Stimulated activated CD4-positive, alpha-beta T cell treated with anti-CD3 and anti-CD28 coated beads, Interleukin-15, amount 100 ng/mL, for 1 hour (primary cell): Measurements from ENCODE around the gene KRT16.
"Not testable (repeated sequence)": the region's sequence is repeated elsewhere in the genome, so short reads cannot be mapped to it uniquely, and the experiment has no call there.

Source experiments
- DNase-seq, 2 donors: peaks; one replicate each; pipeline ENCODE4 v3.0.0-alpha.2; 2020; ENCODE audit warnings: low read depth in 1 of 2, low spot score in 1 of 2

KRT16 gene

DNA sequence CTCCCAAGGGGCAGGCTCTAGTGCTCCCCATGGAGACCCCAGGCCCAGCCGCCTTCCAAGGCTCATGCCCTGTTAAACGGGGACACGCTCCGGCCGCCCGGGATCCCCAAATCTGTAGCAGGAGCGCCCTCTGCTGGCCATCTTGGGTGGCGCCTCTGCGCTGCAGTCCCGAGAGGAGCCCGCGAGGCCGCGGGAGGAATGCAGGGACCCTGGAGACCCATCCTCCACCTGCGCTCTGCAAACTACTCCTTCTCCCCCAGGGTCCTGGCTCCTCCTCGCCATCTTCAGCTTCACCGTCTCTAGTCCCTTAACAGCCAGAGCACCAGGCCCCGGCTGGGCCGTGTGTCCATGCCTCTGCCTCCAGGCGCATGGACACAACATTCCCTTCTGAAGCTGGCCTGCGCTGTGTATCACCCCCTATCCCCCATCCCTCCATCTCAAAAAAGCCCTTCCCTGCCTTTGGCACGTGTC is 35.4 kb upstream of the KRT16 start:
- peak; percentile 75 to 87 for DNase-seq

DNA sequence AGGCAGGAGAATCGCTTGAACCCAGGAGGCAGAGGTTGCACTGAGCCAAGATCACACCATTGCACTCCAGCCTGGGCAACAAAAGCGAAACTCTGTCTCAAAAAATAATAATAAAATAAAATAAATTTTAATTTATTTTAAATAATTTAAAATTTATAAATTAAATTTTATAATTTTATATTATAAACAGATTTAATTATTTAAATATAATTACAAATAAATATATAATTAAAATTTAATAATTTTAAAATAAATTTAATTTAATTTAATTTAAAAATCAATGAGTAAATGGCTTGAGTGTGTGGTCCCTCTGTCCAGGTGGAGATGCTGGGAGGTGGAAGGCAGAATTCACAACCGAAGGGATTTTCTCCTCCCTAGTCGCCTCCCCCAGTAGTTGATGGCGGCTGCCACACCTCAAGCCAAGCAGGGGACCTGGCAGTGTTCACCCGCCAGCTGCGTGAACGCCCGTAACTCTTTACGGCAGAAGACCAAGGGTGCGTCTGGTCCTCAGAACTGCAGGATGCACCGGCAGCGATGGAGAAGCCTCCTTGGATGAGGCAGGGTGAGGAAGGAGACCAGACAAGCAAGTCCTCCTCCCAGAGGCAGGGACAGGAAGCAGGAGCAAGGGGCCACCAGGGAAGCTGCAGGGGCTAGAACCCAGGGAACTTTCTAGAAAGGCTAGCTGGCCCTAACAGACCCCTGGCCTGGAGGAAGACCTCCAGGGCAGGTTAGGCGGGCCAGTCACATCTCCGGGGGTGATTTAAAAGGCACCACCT is 34.7 kb upstream of the KRT16 start:
- no peak for DNase-seq

DNA sequence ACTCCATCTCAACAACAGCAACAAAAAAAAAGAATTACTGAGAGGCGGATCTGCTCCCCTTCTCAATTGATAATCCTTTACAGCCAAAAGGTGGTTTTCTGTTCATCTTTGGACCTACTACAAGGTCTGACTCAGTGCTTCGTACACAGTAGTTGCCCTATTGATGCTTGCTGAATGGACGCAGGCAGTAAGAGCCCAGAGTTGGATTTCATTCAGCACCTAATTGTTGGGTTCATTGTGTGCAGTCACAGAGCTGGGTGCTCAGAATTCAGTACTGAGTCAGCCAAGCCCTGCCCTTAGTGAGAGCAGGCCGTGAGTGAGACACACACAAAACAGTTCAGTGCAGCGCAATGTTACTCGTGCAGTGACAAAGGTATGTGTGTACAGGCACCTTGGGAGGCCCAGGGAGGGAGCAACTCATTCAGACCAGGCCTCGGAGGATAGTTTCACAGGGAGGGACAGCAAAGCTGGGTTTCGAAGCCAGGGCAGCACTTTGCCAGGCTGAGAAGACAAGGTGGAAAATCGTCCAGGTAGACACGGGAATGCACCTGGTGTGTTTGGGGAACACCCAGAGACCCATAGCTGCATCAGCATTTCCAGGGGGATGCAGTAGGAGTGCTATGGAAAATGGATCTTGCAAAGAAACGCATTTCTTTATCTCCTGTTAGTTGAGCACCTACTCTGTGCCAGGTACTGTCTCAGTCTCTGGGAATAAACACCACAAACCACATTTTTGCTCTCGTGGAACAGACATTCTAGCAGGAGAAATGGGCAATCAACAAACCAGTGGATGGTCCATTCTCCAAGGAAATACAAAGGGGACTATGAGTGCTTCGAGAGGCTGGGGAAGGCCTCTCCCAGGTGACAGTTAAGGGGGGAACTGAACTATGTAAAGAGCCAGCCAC is 29.9 kb upstream of the KRT16 start:
- no peak for DNase-seq

DNA sequence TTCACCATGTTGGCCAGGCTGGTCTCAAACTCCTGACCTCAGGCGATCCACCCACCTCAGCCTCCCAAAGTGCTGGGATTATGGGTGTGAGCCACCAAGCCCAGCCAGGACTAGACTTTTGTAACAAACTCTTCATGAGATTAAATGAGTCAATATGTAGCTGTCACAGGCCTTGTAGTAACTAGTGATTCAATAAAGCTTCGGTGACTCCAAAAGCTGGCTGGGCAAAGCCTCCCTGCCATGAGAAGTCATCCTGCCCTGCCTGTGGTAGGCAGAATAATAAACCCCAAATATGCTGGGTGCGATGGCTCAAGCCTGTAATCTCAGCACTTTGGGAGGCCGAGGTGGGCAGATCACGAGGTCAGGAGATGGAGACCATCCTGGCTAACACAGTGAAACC is 28.0 kb upstream of the KRT16 start:
- not testable (repeated sequence) for DNase-seq

DNA sequence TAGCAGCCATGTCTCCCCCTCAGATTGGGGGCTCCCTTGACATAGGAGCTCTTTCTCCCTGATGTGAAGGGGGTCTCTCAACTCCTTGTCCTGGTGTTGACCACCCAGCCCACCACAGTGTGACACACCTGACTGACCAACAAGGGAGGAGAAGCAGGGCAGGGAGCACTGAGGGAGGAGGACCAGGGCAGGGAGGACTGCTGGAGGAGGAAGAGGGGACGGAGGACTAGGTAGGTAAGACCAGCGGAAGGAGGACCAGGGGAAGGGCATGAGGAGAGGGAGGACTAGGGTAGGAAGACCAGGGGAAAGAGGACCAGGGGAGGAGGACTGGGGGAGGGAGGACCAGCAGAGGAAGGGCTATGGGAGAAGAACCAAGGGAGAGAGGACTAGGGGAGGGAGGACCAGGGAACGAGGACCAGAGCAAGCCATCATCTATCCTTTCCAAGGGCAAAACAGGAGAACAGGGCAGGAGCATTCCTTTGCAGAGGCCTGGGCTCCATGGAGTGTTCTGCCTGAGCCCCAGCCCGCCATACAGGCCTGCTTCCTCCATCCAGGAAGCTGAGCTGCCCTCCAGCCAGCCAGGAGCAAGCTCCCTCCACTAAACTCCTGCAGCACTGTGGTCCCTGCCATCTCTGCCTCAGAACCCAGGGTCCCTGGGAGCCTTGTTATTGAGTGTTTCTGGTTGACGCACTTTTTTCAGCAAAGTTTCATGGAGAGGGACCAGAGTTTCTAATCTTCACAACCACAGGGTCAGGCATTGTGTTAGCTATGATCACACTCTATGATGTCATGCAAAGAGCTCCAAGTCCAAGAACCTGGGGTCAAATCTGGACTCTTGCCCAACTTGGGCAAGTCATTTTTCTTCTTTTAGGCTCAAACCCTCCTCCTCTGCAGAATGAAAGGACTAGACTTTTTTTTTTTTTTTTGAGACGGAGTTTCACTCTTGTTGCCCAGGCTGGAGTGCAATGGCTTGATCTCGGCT is 27.2 kb upstream of the KRT16 start:
- DNase-seq, result no peak

DNA sequence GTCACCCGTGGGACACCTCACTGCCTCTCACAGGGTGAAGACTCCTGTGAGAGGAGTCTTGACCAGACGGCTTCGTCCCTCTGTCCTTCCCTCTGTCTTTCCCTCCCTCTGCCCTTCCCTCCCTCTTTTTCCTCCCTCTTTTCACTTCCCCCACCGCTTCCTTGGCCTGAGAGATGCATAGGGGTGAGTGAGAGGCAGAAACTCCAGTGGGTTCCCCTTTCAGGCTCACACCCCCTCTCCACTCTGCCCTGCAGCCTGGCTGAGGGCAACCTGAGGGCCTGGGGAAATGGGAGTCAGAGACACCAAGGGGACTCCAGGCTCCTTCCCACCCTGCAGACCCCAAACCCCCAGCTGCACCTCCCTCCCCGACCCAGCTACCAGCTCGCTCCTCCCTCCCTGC is 26.4 kb upstream of the KRT16 start:
- no peak for DNase-seq

DNA sequence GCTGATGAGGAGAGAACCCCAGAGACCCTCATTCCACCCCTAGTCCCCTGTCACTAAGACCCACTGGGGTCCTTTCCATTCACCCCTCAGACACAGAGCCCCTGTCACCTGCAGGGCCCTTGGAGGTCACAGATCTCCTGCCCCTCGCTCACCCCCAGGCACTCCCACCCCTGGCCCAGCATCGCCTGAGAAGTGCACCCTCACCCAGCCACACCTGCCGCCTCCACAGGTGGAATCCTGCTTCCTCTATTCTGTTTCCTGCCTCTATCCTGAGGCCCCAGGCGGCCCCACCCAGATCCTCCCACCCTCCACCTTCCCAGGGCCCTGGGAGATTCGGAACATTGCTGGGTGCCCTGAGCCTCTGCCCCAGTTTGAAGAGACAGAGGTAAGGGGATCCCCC is 25.6 kb upstream of the KRT16 start:
- DNase-seq, result no peak

DNA sequence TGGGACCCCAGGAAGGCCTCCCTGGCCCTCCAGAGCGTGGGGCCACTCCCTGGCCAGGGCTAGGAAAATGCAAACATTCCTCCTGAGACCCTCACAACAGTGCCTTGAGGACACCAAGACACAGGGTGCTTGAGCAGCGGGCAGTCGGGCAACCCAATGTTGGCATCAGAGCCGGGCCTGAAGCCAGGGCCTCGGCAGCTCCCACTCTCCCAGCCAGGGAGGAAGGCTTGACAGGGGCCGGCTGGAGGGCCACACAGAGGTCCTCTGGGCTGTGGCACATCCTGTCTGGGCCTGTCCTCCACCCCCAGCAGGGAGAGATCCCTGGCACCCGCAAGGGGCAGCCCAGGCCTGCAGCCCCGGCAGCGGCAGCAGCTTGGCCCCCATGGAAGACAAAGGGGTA is 24.1 kb upstream of the KRT16 start:
- DNase-seq, result no peak

DNA sequence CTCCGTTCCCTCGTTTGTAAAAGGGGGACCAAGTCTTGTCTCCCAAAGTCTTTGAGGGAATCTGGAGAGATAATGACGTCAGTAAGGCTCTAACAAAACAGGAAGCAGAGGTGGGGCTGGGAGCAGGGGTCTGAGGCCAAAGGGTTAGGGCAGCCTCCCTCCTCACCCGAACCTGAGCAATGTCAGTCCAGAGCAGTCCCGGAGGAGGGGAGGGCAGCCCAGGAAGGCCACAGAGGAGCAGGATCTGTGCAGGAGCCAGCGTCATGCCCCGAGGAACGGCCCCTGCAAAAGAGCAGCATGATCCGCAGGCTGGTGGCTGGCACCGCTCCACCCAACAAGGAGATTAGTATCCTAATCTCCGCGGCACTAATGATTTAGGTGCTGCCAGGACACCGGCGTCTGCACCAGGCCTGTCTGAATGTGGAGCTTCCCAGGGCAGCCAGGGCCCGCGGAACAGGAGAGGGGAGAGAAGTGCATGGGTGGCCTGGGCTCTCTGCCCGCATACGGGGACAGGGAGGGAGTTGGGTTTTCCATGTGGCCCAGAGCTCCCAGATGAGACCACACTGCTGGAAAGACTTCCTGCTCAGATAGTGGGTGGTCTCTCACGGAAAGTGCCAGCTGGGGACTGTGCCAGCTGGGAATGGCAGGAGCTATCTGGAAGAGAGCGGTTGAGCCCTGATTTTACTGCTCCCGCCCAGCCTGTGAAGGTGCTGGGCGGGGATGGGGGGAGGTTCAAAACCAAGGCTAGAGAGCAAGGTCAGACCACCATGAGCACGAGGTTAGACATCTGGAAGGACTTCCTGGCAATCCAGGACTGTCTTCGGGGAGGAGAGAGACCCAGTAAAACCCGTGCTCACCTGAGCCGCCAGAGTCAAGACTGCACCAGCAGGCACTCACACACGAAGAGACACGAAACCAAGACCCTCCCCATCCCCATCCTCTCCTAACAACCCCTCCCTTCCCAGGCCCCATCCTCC is 22.8 kb upstream of the KRT16 start:
- no peak for DNase-seq

DNA sequence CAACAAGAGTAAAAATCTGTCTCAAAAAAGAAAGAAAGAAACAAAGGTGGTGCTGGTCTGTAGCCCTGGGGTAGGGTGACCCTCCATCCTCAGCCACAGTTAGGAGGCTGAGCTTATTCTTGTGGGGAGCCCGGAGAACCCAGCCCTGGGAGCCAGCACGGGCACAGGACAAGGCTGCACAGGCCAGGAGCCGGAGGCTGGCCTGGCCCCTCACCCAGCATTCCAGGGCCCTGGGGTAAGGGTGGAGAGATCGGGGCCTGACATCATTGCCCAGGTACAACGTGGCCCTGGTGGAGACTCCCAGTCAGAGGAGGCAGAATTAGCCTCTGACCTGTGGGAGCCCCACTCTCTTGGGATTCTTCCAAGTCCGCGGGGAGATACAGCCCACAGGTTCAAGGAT is 22.1 kb upstream of the KRT16 start:
- DNase-seq, result no peak

DNA sequence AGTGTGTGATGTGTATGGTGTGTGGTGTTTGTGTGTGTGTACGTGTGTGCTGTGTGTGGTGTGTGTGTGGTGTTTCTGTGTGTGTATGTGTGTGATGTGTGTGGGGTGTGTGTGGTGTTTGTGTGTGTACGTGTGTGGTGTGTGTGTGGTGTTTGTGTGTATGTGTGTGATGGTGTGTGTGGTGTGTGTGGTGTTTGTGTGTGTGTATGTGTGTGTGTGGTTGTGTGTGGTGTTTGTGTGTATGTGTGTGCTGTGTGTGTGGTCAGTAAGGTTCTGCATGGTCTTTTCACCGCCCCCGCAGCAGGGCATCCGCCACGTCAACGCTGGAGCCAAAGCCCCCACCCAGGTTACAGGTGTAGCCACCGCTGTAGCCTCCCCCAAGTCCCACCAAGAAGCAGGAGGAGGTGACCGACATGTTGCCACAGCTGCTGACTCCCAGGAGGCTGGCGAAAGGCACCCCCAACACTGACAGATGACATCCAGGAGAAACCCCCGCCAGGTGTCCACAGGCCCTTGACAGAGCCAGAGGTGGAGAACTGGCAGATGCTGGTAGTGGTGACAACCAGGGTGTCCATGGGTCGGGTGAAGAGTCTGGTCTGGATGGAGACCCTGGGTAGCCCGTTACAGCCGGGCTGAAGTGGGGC is 21.1 kb upstream of the KRT16 start:
- DNase-seq, result no peak

DNA sequence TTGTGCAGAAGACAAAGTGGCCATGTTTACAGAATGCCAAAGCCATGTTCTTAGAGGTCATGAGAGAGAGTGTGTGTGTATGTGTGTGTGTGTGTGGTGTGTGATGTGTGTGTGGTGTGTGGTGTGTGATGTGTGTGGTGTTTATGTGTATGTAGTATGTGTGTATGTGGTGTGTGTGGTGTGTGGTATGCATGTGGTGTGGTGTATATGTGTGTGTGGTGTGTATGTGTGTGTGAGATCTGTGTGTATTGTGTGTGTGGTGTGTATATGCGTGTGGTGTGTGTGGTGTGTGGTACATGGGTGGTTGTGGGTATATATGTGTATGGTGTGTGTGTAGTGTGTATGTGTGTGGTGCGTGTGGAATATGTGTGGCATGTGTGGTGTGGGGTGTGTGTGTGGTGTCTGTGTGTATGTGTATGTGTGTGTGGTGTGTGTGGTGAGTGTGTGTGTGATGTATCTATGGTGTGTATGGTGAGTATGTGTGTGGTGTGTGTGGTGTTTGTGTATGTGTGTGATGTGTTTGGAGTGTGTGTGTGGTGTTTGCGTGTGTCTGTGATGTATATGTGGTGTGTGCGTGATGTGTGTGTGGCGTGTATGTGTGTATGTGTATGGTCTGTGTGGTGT is 20.0 kb upstream of the KRT16 start:
- DNase-seq, result no peak

DNA sequence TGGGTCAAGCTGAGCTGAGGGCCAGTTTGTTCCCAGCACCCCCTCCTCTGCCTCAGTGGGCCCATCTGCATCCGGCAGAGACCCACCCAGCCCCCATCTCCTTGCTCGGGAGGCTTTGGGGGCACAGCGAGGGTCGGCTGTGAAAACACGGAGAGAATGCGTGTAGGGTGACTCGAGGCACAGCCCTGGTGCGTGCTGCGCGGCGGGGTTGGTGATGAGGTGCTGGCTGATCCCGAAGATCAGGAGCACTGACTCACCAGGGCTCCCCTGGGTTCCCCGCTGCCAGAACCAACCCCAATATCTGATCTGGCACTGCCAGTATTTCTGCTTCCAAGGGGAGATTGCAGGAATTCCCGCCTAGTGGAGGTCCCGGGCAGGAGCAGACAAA is 19.3 kb upstream of the KRT16 start:
- no peak for DNase-seq

DNA sequence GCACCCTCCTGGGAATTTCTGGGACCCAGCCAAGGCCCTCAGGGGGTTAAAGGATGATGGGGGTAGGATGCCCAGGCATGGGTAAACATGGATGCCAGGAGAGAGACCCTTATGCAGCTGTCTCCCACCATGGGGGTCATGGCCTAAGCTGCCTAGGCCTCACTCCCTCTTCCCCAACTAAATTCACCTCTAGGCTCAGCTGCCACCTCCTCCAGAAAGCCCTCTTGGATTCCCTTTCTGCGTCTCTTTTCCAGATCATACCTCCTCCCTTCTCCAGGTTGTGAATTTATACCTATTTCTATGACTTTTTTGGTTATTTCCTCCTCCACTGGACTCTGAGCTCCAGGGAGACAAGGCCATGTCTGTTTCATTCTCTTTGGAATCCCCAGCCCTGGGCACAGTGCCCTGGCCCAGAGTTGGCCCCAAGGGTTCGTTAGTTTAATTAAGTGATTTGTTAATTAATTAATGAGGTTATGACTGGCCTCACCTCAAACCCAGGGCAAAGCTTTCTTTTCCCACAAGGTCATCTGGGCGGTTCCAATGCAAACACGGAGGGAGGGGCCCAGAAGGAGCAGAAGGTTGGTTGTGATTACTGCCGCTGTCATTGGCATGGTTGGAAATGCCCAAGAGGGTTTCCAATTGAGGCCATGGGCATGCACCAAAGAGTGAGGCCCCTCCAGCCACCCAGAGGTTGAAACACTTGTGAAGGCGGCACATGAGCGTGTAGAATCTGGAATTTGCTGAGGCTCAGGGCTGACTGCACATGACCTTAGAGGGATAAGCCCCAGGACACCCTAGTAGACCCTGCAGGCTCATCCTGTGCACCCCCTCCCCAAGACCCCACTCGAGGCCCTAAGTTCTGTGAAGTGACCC is 18.7 kb upstream of the KRT16 start:
- DNase-seq, result no peak

DNA sequence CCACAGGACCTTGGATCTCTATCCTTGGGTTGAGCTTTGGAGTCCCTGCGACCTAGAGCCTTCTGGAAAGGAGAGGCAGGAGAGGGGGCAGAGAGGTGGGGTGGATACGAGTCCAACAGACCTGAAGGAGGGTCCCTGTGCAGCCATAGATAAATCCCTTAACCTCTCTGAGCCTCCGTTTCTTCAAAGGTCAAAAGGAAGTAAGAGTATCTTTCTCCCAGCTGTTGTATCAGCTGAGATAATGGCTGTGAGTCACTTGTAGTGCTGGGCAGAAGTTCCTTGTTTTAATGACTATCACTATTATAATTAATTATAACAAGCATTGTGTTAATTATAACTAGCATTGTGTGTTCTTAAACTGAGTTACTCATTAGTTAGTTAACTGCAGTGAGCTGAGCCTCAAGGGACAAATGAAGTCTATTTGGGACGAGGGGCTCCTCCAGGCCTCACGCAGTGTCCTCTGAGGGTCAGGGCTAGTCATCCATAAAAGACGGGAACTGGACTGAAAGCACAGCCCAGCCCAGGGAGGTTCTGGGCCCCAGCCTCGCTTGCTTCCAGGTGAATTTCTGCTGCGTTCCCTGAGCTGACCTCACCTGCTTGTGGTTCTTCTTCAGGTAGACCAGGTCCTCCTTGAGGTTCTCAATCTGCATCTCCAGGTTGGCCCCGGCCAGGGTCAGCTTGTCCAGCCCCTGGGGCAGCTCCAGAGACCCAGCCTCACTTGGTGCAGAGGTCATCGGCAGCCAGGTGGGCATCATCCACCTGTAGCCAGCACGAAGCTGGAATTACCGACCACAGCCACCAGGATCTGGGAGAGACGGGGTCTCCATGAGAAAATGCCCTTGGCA is 17.5 kb upstream of the KRT16 start:
- DNase-seq, result no peak

DNA sequence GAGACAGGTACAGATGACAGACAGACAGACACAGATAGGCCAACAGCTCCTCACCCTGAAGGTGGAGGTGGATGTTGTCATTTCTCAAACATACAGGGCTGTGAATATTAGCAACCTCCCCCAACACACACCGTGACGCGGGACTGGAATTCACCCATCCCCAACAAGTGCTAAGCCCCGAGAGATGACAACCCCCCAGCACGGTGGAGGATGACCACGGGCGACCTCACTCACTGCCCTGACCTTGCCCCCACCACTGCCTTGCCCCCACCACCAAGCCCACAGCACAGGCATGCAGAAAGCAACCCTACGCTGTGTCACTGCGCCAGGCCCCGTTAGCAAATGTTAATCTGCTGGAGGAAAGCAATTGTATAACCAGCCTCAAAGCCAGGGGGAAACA is 16.7 kb upstream of the KRT16 start:
- DNase-seq, result no peak

DNA sequence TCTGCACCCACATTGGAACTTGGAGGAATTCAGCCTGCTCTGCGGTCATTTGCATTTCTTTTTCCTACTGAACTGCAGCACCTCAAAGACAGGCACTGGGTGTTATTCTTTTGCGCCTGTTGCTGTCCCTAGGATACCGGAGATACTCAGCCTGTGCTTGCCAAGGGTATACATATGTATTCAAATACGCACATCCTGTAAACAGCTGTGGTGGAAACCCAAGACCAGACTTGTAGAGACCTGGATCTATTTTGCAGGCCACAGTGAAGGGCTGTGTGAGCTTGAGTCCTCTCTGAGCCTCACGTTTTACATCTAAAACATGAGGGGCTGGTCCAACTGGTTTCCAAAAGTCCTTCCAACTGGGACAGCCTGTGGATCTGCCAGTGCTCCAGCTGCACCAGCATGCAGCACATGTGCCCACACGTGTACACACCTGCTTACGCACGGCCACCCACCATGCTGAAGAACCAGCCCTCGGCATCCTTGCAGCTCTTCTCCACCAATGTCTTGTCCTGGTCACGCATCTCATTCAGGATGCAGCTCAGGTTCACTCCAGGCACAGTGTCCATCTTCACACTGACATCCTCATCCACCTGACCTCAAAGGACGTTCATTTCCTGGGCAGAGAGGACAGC is 16.2 kb upstream of the KRT16 start:
- DNase-seq, result not testable (repeated sequence)
